Activated T-cell treated with anti-CD3 and anti-CD28 coated beads, Interleukin-2, amount 50 U/mL, for 48 hours (primary cell): Measurements from ENCODE around the gene ADAP1.
"Not testable (repeated sequence)": the region's sequence is repeated elsewhere in the genome, so short reads cannot be mapped to it uniquely, and the experiment has no call there.

Experiments used
- DNase-seq, 2 experiments: peaks; one replicate each; pipeline ENCODE4 v3.0.0-alpha.2; 2020

The ADAP1 gene

DNA sequence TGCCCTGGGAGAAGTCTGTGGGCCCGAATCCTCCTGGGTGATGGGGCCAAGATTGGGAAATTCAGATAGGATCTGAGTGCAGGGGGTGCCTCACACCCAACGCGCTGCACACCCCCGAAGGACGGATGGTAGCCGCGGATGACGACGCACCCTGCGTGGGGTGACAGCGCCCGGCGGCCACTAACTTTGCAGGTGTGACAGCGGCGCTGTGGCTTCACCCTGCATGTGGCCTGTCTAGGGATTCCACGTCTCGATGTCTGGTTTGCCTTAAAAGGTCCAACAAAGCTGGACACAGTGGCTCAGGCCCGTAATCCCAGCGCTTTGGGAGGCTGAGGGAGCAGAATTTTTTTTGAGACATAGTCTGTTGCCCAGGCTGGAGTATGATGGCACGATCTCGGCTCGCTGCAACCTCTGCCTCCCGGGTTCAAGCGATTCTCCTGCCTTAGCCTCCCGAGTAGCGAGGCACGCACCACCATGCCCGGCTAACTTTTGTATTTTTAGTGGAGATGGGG lies 18.6 kb downstream of the ADAP1 start:
- no peak for DNase-seq

GRCh38 chr7:935164-935873 lies 19.2 kb downstream of the ADAP1 start:
- no peak for DNase-seq

DNA sequence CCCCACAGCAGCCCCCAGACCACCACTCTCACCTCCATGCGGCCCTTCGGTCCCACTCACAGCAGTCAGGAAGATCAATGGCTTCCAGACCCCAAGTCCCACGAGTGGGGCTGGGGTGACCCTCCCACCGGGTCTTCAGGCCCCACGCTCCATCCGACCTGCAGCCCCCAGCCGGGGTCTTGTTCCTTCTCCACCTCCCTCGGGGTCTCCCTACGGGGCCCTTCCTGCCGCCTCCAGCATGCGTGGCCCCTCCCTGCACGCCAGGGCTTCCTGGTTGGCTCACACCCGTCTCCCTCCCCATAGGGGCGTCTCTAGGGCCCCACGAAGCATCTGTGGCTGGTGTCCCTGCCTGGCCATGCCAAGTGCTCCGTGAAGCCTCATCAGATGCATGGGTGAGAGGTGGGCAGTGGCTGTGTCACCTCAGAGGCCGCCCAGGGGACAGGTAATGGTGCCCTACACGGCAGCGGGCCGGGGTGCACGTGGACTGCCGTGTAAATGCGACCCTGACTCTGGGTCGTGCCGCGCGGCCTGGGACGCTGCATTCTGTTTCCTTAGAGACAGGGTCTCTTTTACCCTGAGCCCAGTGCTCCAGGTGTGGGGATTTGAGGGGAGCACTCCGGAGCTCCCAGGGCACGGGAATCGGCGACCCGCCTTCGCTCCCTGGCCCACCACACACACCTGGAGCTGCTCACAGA lies 19.9 kb downstream of the ADAP1 start:
- no peak for DNase-seq

DNA sequence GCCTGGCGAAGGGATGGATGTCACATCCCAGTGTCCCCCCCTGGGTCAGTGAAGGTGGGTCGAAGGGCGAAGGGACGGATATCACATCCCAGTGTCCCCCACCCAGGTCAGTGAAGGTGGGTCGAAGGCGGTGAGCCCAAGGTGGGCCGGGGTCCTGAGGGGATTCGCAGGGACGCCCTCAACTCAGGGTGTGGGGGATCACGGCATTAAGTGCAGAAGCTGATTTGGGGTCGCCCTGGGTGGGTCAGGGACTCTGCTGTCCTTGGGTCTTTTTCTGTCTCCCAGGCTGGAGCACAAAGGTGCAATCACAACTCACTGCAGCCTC lies 21.9 kb downstream of the ADAP1 start:
- no peak for DNase-seq

GRCh38 chr7:931871-932650 lies 22.4 kb downstream of the ADAP1 start:
- DNase-seq = no peak

- DNase-seq = no peak
These were observed 23.3 kb downstream of the ADAP1 start for GRCh38 chr7:930975-931758.

DNA sequence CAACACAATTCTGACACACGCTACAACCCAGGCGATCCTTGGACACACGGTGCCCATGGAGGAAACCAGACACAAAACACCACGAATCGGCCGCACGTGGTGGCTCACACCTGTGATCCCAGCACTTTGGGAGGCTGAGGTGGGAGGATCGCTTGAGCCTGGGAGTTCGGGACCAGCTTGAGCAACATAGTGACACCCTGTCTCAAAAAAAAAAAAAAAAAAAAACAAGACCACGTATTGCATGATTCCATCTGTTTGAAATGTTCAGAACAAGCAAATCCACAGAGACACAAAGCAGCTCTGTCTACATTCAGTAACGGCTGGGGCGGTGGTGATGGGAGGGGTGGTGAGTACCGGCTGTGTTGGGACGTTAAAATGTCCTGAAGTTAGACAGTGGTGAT lies 25.2 kb downstream of the ADAP1 start:
- peak in 1 of 2 experiments; percentile 23 for DNase-seq

DNA sequence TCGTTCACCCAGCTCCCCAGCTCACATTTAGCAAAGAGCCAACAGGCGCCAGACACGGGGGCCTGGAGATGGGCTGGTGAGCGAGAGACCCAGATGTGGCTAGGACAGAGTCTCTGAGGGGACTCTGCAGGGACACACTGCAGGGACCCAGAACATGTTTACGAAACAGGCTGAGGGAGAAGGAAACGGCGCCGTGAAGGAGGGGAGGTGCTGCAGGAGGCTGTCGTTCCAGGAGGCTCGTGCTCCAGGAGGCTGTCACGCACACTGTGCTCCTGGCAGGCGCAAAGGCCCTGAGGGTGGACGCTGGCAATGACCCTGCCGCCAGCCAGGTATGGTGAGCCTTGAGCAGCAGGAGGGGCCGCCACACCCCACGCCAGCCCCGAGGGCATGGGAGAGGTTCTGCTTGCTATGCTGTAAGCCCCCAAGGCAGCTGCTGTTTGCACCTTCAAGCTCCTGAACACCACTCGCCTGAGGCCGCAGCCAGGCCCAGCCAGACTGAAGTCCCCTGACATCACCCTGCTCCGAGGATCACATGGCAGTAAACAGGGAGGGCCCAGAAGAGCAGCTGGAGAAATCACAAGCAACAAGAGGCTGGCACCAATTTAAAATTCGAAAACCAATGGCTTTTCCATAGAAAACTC lies 27.3 kb downstream of the ADAP1 start:
- DNase-seq = peak in 1 of 2 experiments; percentile 19

GRCh38 chr7:926061-927030 lies 28.1 kb downstream of the ADAP1 start:
- DNase-seq = peak; percentile 20 to 21

- DNase-seq = peak; percentile 80 to 83
These were observed 28.9 kb downstream of the ADAP1 start for GRCh38 chr7:925601-926000.

- DNase-seq = peak; percentile 87 to 88
These were observed 29.8 kb downstream of the ADAP1 start for GRCh38 chr7:924541-925231.

- DNase-seq = not testable (repeated sequence)
These were observed 30.4 kb downstream of the ADAP1 start for GRCh38 chr7:924042-924441.

DNA sequence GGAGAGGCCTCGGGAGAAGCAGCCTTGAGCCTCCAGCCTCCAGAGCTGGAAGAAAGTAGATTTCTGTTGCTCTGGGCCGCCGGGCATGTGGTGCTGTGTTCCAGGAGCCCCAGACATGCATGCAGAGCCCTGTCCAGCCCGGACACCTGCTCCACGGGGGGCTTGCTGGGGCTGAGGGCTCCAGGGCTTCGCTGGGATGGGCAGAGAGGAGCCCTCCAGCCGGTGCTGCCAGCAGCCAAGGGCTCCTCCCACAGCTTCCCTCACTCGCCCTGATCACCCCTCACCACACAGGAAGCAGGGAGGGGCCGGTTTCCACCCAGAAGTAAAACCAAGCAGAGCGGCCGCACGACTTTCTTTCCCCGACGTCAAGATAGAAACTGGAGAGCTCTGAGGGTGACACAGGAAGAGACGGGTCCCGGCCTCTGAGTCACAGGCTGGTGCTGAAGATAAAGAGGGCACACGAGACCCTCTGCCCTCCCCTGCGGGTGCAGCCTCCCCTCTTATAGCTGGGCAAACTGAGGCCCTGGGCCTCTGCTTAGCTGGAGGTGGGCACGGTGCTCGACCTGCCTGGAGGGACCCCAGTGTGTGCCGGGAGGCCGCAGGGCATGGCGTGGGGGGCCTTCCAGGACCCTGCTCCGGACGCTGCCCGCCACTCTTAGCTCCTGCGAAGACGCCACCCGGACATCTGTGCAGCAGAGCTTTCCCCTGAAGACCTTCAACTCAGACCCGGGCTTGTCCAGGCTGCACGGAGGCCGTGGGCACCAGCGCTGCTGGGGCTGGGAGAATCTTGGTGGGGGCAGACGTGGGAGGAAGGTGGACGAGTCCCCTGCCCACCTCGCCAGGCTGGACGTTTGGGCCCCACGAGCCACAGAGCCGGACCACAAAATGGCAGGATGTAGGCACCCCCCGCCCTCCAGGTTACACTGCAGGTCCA lies 31.1 kb downstream of the ADAP1 start:
- peak; percentile 95 to 96 for DNase-seq

DNA sequence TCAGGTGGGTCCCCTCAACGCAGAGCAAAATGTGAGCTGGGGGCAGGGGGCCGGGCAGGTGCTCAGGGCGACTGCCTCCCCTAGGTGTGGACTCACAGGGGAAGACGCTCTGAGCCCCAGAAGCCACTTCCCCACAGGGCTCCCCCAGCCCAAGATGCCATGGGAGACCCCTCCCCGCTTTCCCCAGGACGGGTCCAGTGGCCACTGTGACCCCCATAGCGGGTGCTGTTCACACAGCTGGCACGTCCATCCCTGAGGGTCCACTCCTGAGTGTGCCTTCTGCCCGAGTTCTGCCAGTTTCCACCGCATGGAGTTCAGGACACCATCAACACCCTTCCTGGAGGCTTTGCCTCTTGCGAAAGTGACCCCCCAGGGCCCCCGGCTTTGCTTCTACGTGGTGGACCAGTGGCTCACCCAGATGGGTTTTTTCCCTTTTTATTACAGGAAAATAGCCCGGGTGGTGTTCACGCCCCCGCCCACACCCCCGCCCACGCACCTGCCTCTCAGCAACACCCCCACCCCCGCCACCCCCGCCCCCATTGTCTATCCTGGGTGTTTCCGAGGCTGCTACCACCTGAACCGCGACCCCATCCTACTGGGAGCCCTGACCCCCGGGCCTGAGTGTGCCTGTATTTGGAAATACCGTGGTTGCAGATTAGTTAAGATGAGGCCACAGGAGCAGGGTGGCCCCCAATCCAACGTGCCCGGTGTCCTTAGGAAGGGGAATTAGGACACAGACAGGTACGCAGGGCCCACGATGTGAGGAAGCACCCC lies 32.0 kb downstream of the ADAP1 start:
- peak; percentile 66 to 70 for DNase-seq

DNA sequence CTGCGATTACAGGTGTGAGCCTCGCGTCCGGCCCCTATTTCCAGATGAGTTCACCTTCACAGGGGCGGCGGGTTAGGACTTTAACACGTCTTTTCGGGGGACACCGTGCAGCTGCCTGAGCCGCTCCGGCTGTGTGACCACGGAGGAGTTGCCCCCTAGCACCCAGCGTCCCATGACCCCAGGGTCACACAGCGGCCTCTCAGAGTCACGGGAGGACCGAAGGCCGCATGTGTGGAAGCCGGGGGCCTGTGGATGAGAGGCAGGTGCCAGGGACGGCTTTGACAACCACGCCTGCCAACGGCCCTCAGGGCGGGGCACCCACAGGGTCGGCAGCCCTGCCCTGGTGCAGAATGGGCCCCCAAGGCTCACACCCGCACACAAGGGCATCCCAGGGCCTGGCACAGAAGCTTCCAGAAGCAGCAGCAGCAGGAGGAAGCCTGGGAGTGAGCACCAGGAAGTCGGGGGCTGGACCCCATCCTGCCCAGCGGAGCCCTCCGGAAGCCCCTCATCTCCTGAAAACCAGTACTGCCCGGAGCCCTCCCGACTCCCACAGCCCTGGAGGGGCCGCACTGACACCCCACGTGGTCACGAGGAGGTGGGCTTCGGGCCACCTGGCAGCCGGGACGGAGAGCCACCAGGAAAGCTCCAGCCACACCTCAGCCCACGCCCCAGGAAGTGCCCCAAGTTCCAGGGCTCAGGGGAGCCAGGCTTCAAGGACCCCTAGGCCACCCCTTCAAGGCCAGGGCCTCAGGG lies 32.7 kb downstream of the ADAP1 start:
- DNase-seq = peak in 1 of 2 experiments; percentile 37

DNA sequence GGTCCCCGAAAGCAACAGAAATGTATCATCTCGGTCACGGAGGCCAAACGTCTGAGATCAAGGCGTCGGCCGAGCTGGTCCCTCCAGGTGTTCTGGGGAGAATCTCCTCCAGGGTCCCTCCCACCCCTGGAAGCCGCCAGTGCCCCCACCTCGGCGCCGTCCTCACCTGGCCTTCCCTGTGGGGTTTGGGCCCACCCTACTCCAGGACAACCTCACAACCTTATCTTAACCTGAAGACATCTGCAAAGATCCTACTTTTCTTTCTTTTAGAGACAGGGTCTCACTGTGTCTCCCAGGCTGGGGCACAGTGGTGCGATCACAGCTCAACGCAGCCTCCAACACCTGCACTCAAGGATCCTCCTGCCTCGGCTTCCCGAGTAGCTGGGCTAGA lies 33.4 kb downstream of the ADAP1 start:
- DNase-seq = peak in 1 of 2 experiments; percentile 28

GRCh38 chr7:920351-921070 lies 34.0 kb downstream of the ADAP1 start:
- DNase-seq = peak; percentile 63 to 67
